A549 treated with AZD2906 at 1 μM for 4 hours (cell line): ENCODE results near the gene NCOA4. TPM values are rescaled to one million over a fixed set of nuclear protein-coding genes. Genes with fewer than 3 reads are reported as not detected.

ENCODE experiments used
- total RNA-seq: library from RNA; stranded (reverse); fragments of 200-300 nt; extraction: Qiagen RNA extraction; gene quantifications from 5 replicates; pipeline ENCODE4 v1.2.3, GENCODE V29; 2022

The NCOA4 gene
- 80.4 to 111 TPM (median 84.6 TPM) in 5 replicates for total RNA-seq

DNA sequence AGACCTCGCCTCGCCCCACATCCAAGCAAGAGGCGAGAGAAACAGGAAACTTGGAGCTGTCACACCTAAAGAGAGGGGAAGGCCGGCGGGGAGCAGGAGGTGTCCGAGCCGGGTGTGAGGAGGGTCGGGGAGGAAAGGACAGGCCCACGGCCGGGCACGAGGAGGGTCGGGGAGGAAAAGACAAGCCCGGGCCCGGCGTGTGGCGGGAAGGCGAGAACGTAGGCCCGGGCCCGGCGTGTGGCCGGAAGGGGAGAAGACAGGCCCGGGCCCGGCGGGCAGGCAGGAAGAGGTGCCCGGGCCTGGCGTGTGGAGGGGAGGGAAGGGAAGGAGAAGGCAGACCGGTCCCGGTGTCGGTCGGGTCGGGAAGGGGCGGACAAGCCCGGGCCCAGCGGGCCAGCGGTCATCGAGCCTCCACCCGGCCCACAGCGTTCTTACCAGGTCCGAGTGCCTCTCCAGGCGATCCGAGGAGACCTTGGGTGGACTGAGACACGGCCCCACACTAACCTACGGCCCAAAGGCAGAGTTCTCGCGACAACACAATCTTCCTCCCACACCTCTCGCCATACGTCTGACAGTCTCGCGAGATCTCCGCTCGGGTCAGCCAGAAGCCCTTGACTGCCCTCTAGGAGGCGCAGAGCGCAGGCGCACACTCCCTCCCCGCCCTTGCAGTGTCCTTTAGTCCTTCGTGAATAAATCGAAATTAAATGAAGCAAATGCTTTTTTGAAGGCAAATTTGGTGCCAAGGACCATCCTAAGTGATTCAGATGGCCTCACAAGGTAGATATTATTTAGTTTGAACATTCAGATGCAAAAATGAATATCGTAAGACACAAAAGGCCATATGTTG is at the start of gene NCOA4:
NCOA4 (minus strand) TSS at position 533 of the 847 bp plus-strand sequence. CDS start 13,943 bp downstream, outside the sequence.

DNA sequence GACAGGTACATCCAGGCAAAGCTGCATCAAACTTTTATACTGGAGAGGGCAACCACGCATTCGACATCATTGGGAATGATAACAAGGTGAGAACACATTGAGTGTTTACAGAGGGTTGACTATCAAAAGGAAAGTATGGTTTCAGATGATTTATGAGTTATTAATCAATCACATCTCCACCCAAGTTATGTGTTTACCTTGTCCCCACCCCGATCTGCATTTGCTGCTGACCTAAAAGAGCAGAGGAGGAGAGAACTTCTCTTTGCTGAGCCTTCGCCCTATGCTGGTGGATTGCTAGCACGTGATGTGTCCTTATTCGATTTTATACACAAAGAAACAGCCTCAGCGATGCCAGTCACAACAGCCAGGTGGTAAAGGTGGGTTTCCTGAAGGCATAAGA is 15.8 kb upstream of the NCOA4 start, which contains the start of gene MSMB:
MSMB (minus strand) TSS at position 9 of the 400 bp plus-strand sequence. CDS start 32 bp downstream, outside the sequence.

DNA sequence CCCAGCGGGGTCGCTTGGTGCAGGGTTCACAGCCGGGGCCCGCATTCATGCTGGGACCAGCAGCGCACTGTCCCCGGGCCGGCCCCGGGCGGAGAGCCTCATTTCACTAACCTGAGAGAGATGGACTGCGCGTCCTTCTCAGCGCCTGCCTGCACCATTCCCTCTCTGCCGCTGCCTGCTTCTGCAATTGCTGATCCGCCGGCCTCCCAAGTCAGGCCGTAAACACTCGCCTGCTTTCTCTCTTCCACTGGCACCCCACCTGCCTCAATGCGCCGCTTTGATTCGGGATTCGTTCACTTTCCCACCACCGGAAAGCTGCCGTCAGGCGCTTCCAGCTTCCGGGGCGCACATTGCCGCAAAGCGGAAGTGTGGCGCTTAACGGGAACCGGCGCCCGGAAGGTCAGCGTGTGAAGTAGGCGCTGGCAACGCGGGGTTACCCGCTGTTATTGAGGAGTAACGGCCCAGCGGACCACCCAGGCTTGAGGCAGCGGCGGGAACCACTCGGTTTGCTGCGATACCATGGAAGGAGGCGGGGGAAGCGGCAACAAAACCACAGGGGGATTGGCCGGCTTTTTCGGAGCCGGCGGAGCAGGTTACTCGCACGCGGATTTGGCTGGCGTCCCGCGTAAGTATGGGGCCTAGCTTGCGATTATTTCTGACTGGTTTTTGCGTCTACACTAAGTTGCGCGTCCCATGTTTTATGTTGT is 58.2 kb downstream of the NCOA4 start, which contains the start of gene TIMM23:
TIMM23 (plus strand) TSS at position 384 of the 707 bp plus-strand sequence; CDS start at position 520, 136 bp downstream.

Other genes starting within 250 kb of the NCOA4 start
- 4.5 to 9.2 TPM (median 6.8 TPM) in 5 replicates for gene AGAP4, start 183.1 kb downstream of the NCOA4 start, total RNA-seq
- gene TIMM23, start 58.1 kb downstream of the NCOA4 start, total RNA-seq: 147 to 156 TPM (median 149 TPM) in 5 replicates
- not detected in 5 replicates for gene MSMB, start 15.6 kb upstream of the NCOA4 start, total RNA-seq